Ovary (tissue), 9 donors: ENCODE data around the gene SHMT2. TPM values are rescaled to one million over a fixed set of nuclear protein-coding genes. Genes with fewer than 3 reads are reported as not detected.

ENCODE experiments used
- DNase-seq, 5 donors: peaks; one replicate each; pipeline ENCODE4 v3.0.0-alpha.2; 2019 to 2020
- H3K27ac ChIP-seq, 2 donors: fragments of 200-600 bp; one replicate each; pipeline versions ENCODE4 v1.5.1 to v1.8.0; 2019 to 2022
- H3K27me3 ChIP-seq: fragments of 200-600 bp; one replicate; pipeline ENCODE4 v1.8.0; 2022
- H3K36me3 ChIP-seq: fragments of 200-600 bp; sonication (generic); one replicate; pipeline ENCODE4 v1.5.1; 2019
- H3K4me1 ChIP-seq: one replicate; pipeline ENCODE4 v1.8.1; 2013; ENCODE audit warnings: mild to moderate bottlenecking, moderate library complexity; ENCODE audit not compliant: insufficient read depth
- H3K4me3 ChIP-seq: fragments of 200-600 bp; sonication (generic); one replicate; pipeline ENCODE4 v1.5.1; 2017
- H3K9me3 ChIP-seq, 2 donors: fragments of 200-600 bp in 1 of 2; sonication (generic) in 1 of 2; one replicate each; pipeline versions ENCODE4 v1.5.1 to v1.8.1; 2013 to 2019; ENCODE audit warnings: mild to moderate bottlenecking in 1 of 2, moderate library complexity in 1 of 2
- CTCF ChIP-seq, 3 donors: fragments of 450-650 bp in 2 of 3; fragments of 200-600 bp in 1 of 3; IDR thresholded peaks; one replicate each; pipeline versions ENCODE4 v1.5.1 to v1.8.0; 2016 to 2022; ENCODE audit warnings: antibody characterized with exemption in 3 of 3, mild to moderate bottlenecking in 1 of 3
- EP300 ChIP-seq: sonication (generic); formaldehyde crosslinking; IDR thresholded peaks from one replicate; pipeline ENCODE4 v1.6.1; 2017; ENCODE audit warnings: antibody characterized with exemption
- POLR2A ChIP-seq: fragments of 450-650 bp; IDR thresholded peaks from one replicate; pipeline ENCODE4 v1.6.1; 2017; ENCODE audit warnings: antibody characterized with exemption, mild to moderate bottlenecking, moderate library complexity
- WGBS, 3 donors: extraction: QIAGEN DNeasy Blood & Tissue Kit in 1 of 3; methylation state at CpG; one replicate each; pipeline versions ENCODE4 v1.1.5 to v1.1.7; 2013 to 2017; 5-methylcytosine and 5-hydroxymethylcytosine counted together
- intact Hi-C, 4 donors: fragments of 100-400 bp; cut with DNase I; formaldehyde crosslinking; loops; one replicate each; pipeline versions ENCODE4 v1.11.0 to v1.15.1; 2022 to 2023
- polyA plus RNA-seq, 2 donors: library from polyadenylated mRNA; stranded (reverse); fragments of 200-250 nt in 1 of 2; fragments of 350-450 nt in 1 of 2; fragmentation: Illumina TruSeq in 1 of 2; extraction: RNeasy Lipid Tissue Mini Kit (QIAGEN cat#74804) in 1 of 2; gene quantifications; one replicate each; pipeline ENCODE4 v1.2.3, GENCODE V29; 2013 to 2014
- total RNA-seq, 7 donors: library from RNA; depleted of rRNA in 2 of 7; stranded (reverse); fragments of >200 nt in 2 of 7; fragmentation: NEBNext Ultra II Directional in 3 of 7; extraction: Animal tissue kit (Norgen Biotek cat#: 25700) in 3 of 7; gene quantifications; one replicate each; pipeline versions ENCODE4 v1.1.0 to v1.2.4, GENCODE V29; 2016 to 2023
- donor health status: DM: no; HTN: no; CAD: no; lungs with moderate emphysema.
- donor health status: DM: no; HTN: no; CAD: no.
- donor health status: Bipolar disorder and iron deficiency.
- donor health status: DM: yes; HTN: yes; CAD: no.
- donor health status: DM: no; HTN: no; CAD: no.
- donor health status: DM: yes; HTN: yes; CAD: no.

The SHMT2 gene
- total and polyA plus RNA-seq, 9 donors = 23.0 to 185 (median 42.0) TPM

GRCh38 chr12:57210926-57211692 lies 18.4 kb upstream of the SHMT2 start:
- 78 to 82% (median 78%) methylated on average over 15 to 16 of the region's 16 CpGs for WGBS, 3 donors
- no peak for TF ChIP-seq POLR2A
- TF ChIP-seq CTCF (IDR thresholded peaks at IDR 0.05) = no peak
- TF ChIP-seq EP300 = no peak
- Histone ChIP-seq H3K27me3 (no peaks in the 10 kb centered on the region), H3K9me3 (no peaks in the 10 kb centered on the region), H3K4me3 (no peak overlapping the region), H3K36me3 (no peaks in the 10 kb centered on the region), H3K4me1 (no peaks in the 10 kb centered on the region), H3K27ac (no peak overlapping the region)
- intact Hi-C loops = no loop called here
- no peak for DNase-seq

- Histone ChIP-seq H3K4me1 (peaks cover 3% of the 10 kb centered on the region), H3K27ac (no peak overlapping the region), H3K9me3 (no peaks in the 10 kb centered on the region), H3K36me3 (no peaks in the 10 kb centered on the region), H3K4me3 (no peak overlapping the region), H3K27me3 (peaks cover 3% of the 10 kb centered on the region)
- peak in 2 of 5 donors; percentile 59 to 65 for DNase-seq
- no peak for TF ChIP-seq EP300
- no peak for TF ChIP-seq CTCF (IDR thresholded peaks at IDR 0.05)
- no peak for TF ChIP-seq POLR2A
- intact Hi-C loops = loop anchor here in 1 of 4 donors (2.0 kb wide), 1 partner anchor 27 kb away; no protein-coding TSS in a partner anchor
- WGBS, 3 donors = 69 to 76% (median 74%) methylated on average over 26 to 27 of the region's 27 CpGs
Measured at GRCh38 chr12:57211791-57212700, 17.5 kb upstream of the SHMT2 start.

GRCh38 chr12:57212701-57213057 lies 16.8 kb upstream of the SHMT2 start:
- intact Hi-C loops = loop anchor here in 1 of 4 donors (2.0 kb wide), 1 partner anchor 26 kb away; no protein-coding TSS in a partner anchor
- Histone ChIP-seq H3K4me3 (no peak overlapping the region), H3K27me3 (peaks cover 7% of the 10 kb centered on the region), H3K9me3 (no peaks in the 10 kb centered on the region), H3K36me3 (no peaks in the 10 kb centered on the region), H3K4me1 (peaks cover 8% of the 10 kb centered on the region), H3K27ac (no peak overlapping the region)
- 47 to 57% (median 50%) methylated on average over 7 of the region's 7 CpGs for WGBS, 3 donors
- TF ChIP-seq POLR2A (no peak), EP300 (no peak), CTCF (IDR thresholded peaks at IDR 0.05) (no peak)
- DNase-seq = peak in 1 of 5 donors; percentile 53

GRCh38 chr12:57213058-57213715 lies 16.3 kb upstream of the SHMT2 start:
- H3K4me3 ChIP-seq = no peak overlapping the region
- no peaks in the 10 kb centered on the region for H3K9me3 ChIP-seq
- DNase-seq = peak; percentile 84 to 92 (median 89)
- H3K36me3 ChIP-seq = no peaks in the 10 kb centered on the region
- H3K4me1 ChIP-seq = peaks cover 8% of the 10 kb centered on the region
- peaks cover 12% of the 10 kb centered on the region for H3K27me3 ChIP-seq
- H3K27ac ChIP-seq = no peak overlapping the region
- intact Hi-C loops = loop anchor here in 1 of 4 donors (2.0 kb wide), 1 partner anchor 26 kb away; no protein-coding TSS in a partner anchor
- WGBS, 3 donors = 4 to 7% (median 7%) methylated on average over 16 of the region's 16 CpGs
- TF ChIP-seq EP300 (no peak), CTCF (IDR thresholded peaks at IDR 0.05) (peak; percentile 76 to 84 (median 81)), POLR2A (no peak)
